Stimulated activated effector memory CD8-positive, alpha-beta T cell treated with anti-CD3 and anti-CD28 coated beads, Interleukin-12 subunit alpha, Interleukin-12 subunit beta, amount 100 ng/mL, for 72 hours (primary cell): ENCODE results near the gene WFDC2.

Source experiments
- ATAC-seq: fragments of 150-1000 bp; cut with Tn5 transposase; 2 replicates; pipeline ENCODE4 v1.10.0; 2021
- DNase-seq, 2 donors: peaks; one replicate each; pipeline ENCODE4 v3.0.0; 2021 to 2022; ENCODE audit warnings: low spot score in 2 of 2
- H3K27ac Mint-ChIP-seq: one replicate; pipeline ENCODE4 v1.8.0; 2022; ENCODE audit warnings: mild to moderate bottlenecking, mixed read lengths
- H3K36me3 Mint-ChIP-seq: one replicate; pipeline ENCODE4 v1.8.0; 2022; ENCODE audit warnings: mild to moderate bottlenecking, mixed read lengths
- H3K4me1 Mint-ChIP-seq: one replicate; pipeline ENCODE4 v1.8.0; 2022; ENCODE audit warnings: mixed read lengths
- H3K4me3 Mint-ChIP-seq: one replicate; pipeline ENCODE4 v1.8.0; 2022; ENCODE audit warnings: mild to moderate bottlenecking, mixed read lengths
- H3K9me3 Mint-ChIP-seq: one replicate; pipeline ENCODE4 v1.8.0; 2022; ENCODE audit warnings: mixed read lengths

The WFDC2 gene

DNA sequence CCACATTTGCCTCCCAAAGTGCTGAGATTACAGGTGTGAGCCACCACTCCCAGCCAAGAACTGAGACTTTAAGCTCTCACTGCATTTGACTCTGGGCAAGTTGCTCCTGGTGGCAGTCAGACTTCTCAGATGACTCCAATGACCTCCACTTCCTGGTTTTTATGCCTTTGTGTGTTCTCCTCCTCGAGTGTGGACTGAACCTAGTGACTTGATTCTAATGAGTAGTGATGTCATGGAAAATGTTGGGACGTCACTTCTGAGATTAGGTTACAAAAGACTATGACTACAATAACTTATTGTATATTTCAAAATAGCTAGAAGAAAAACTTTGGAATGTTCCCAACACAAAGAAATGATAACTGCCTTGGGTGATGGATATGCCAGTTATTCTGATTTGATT is 33.9 kb downstream of the WFDC2 start:
- ATAC-seq (no peak), DNase-seq (no peak)
- H3K27ac Mint-ChIP-seq, result no peak overlapping the region
- H3K4me3 Mint-ChIP-seq, result no peak overlapping the region
- H3K4me1 Mint-ChIP-seq, result no peaks in the 10 kb centered on the region
- no peaks in the 10 kb centered on the region for H3K36me3 Mint-ChIP-seq
- H3K9me3 Mint-ChIP-seq, result no peaks in the 10 kb centered on the region

DNA sequence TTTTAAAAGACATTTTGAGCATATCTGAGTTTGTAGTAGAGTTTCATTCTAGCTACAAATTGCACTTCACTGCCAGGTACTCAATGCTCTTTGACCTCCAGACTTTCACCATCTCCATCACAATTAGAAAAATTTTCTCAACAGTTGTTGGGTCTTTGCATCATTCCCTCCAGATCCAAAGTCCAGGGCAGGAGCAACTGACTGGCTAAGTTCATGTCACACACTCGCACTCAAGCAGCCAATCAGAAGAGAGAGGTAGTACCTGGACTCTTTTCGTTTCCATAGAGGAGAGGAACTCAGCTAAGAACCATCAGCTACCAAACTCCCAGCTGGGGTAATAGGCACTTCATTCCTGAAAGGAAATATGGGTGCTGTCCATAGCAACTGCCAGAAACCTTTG is 36.8 kb downstream of the WFDC2 start:
- Mint-ChIP-seq H3K4me1 (no peaks in the 10 kb centered on the region), H3K27ac (no peak overlapping the region)
- DNase-seq, result no peak

DNA sequence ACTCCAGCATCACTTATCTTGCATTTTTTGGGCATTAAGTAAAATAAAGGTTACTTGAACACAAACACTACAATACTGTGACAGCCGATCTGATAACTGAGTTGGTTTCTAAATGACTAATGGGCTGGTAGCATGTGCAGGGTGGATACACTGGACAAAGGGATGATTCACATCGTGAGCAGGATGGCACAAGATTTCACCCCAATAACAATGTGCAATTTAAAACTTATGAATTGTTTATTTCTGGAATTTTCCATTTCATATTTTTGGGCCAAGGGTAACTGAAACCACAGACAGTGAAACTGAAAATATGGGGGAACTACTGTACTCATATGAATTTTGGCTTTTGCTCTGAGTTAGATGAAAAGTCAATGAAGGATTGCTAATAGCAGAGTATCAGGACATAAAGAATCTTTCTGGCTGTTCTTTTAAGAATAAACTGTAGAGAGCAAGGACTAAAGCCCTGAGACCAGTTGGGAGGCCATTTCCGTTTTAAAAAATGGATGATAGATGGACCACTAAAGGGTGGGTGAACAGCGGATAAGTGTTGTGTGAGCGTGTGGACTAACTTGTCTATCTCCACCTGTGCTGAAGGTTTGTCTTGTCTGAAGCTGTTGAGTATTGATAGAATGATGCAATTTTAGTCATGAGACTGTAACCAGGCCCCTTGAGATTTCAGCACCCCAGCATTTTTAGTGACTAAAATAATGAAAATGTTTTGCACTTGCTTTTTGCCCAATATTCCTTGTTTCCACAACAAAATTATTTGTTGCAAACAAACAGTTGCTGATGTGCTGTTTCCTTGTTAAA is 37.7 kb downstream of the WFDC2 start:
- peak; percentile 63 for ATAC-seq
- DNase-seq, result no peak
- Mint-ChIP-seq H3K36me3 (no peaks in the 10 kb centered on the region), H3K4me3 (no peak overlapping the region), H3K9me3 (no peaks in the 10 kb centered on the region), H3K27ac (no peak overlapping the region), H3K4me1 (no peaks in the 10 kb centered on the region)

More for the DNA sequence above, 36.8 kb downstream of the WFDC2 start:
- ATAC-seq, result no peak
- no peak overlapping the region for H3K4me3 Mint-ChIP-seq
- H3K9me3 Mint-ChIP-seq, result no peaks in the 10 kb centered on the region
- no peaks in the 10 kb centered on the region for H3K36me3 Mint-ChIP-seq

DNA sequence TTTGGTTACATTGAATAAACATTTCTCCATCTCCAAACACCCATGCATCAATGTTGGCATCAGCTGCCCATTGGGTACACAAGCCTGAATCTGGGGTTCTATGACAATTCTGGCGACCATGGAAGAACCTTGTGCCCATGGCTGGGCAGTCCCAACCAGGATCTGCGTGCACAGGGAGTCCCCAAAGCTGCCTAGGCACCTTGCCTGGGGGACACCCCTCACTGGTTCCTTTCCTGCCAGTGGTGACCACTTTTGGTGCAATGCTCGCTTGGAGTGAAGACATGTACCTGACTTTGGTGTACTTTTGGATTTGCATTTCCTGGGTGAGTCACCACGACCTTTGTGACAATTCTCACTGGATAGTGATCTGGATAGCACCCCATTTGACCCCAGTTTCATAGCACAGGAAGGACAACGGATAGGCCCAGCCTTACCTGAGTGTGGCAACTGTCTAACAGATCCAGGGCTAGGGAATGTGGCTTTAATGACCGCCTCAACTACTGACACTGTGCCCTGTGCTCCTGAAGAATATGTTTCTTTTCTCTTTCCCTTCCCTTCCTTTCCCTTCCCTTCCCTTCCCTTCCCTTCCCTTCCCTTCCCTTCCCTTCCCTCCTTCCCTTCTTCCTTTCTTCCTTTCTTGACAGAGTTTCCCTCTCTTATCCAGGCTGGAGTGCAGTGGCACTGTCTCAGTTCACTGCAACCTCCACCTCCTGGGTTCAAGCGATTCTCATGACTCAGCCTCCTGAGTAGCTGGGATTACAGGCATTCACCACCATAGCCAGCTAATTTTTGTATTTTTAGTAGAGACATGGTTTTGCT is 38.7 kb downstream of the WFDC2 start:
- H3K27ac Mint-ChIP-seq, result no peak overlapping the region
- no peaks in the 10 kb centered on the region for H3K4me1 Mint-ChIP-seq
- ATAC-seq (no peak), DNase-seq (no peak)
- no peaks in the 10 kb centered on the region for H3K9me3 Mint-ChIP-seq
- H3K36me3 Mint-ChIP-seq, result no peaks in the 10 kb centered on the region
- no peak overlapping the region for H3K4me3 Mint-ChIP-seq

DNA sequence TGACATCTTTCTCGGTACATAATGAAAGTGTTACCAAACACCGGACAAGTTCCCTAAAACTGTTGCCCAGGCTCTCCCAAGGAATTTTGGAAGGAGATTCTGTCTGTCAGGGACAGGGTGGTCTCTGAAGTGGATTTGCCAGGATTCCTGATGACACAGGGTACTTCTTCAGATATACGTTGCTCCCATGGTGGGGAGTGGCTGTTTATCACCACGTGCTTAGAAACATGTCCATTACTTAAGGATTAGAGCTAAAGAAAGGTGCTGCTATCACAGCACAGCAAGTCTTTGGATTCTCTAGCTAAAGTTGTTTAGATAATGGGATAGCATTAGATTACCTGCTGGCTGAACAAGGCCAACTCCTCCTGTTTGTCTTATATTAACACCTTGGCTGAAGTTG is 39.5 kb downstream of the WFDC2 start:
- DNase-seq (no peak), ATAC-seq (no peak)
- Mint-ChIP-seq H3K27ac (no peak overlapping the region), H3K36me3 (no peaks in the 10 kb centered on the region), H3K4me1 (no peaks in the 10 kb centered on the region), H3K4me3 (no peak overlapping the region), H3K9me3 (no peaks in the 10 kb centered on the region)

DNA sequence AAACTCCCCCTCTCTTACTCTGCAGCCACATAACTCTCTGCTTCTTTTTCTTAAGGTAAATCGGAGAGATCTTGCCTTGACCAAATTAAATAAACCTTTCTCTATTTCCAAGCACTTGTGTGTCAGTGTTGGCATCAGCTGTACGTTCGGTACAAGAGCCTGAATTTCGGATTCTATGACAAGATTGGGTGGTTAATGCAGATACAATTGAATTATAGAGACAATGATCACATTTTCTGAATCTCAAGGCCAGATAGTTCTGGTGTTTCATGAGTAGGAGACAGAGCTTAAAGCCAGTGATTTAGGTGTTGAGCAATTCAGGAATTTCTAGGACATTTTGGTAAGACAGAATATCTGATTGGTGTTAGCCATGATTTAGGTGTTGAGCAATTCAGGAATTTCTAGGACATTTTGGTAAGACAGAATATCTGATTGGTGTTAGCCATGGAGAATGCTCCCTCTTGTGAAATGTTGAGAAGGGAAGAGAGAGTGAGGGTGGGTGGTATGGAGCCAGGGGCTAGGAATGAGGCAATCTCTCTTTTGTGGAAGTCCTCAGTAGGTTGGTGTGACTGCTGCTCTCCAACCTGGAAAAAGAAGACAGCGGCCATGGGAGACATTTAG is 40.8 kb downstream of the WFDC2 start:
- Mint-ChIP-seq H3K4me3 (no peak overlapping the region), H3K27ac (no peak overlapping the region), H3K4me1 (no peaks in the 10 kb centered on the region), H3K36me3 (no peaks in the 10 kb centered on the region), H3K9me3 (no peaks in the 10 kb centered on the region)
- no peak for DNase-seq
- no peak for ATAC-seq

DNA sequence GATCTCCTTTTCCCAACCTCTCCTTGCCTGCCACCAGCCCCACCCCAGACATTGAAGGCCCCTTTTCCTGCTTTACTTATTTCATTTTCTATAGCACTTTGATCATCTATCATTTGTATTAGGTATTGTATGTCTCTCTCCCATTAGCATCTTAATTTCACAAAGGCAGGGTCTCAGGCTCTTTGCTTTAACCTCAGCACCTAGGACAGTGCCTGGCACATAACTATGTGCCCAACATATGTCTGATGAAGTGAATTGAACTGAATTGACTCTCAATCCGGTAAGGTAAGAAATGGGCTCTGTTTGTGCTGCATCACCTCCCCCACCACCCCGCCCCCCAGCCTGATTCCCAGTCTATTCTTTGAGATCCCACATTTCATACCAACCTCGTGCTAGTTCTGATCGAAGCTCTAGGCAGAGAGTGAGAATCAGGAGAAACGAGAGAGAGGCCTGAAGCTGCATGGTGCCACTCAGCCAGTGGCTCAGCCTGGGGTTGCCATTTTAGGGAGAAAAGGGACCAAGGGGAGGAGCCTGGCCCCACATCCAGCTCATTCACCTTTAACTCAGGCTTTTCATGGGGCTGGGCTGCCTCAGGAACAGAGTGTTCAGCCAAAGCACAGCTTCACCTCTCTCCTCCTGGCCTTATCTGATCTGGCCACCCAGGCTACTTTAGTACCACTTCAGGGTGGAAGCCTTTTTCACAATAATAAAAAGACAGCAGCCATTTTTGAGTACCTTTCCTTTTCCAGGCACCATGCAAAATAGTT is 45.8 kb downstream of the WFDC2 start, which contains the start of gene SPINT3:
SPINT3 (minus strand) TSS at position 476 of the 767 bp plus-strand sequence; CDS start at position 462, 14 bp downstream.
- Mint-ChIP-seq H3K4me3 (no peak within 1 kb of the TSS), H3K4me1 (no peaks in the 10 kb centered on the region), H3K9me3 (no peaks in the 10 kb centered on the region)

DNA sequence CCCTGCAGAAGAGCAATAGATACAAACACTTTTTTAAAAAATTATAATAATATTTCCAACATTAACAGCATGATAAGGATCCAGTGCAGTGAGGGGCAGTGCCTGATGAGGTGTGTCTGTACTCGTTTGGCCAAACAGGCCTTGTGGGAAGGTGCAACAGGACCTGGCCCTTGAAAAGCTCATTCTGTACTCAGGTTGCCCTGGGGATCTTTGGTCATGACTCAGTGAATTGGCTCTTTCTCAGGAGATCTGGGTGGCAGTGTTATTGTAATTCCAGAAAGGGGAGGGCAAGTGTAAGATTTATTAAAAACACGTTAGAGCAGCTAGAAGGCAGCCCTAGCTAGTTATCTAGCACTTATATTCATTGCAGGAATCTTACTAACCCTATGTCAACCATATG is 48.7 kb downstream of the WFDC2 start:
- Mint-ChIP-seq H3K9me3 (no peaks in the 10 kb centered on the region), H3K4me3 (no peak overlapping the region), H3K27ac (no peak overlapping the region), H3K4me1 (no peaks in the 10 kb centered on the region), H3K36me3 (no peaks in the 10 kb centered on the region)
- no peak for DNase-seq
- no peak for ATAC-seq

More for the DNA sequence above, 45.8 kb downstream of the WFDC2 start, which contains the start of gene SPINT3:
- DNase-seq (no peak), ATAC-seq (no peak)
- Mint-ChIP-seq H3K27ac (no peak within 1 kb of the TSS), H3K36me3 (no peaks in the 10 kb centered on the region)

DNA sequence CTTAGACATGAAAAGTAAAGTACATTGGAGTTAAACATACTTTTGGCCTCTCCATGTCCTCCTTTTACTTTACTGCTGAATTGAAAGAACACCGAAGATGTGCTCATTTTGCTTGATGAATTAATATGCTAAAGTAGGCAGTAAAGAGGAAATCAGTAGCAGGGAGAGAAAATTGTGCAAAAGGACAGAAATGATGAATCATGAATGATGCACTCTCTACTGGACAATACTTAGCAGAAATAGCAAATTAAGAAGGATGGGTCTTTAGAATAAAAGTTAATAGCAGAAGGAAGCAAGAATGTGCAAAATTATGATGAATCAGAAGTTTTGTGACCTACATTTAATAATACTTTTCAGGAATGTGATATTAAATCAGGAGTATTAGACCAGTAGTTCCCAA is 54.3 kb downstream of the WFDC2 start:
- no peak overlapping the region for H3K4me3 Mint-ChIP-seq
- DNase-seq (no peak), ATAC-seq (no peak)
- H3K9me3 Mint-ChIP-seq, result no peaks in the 10 kb centered on the region
- no peak overlapping the region for H3K27ac Mint-ChIP-seq
- no peaks in the 10 kb centered on the region for H3K4me1 Mint-ChIP-seq
- H3K36me3 Mint-ChIP-seq, result no peaks in the 10 kb centered on the region

DNA sequence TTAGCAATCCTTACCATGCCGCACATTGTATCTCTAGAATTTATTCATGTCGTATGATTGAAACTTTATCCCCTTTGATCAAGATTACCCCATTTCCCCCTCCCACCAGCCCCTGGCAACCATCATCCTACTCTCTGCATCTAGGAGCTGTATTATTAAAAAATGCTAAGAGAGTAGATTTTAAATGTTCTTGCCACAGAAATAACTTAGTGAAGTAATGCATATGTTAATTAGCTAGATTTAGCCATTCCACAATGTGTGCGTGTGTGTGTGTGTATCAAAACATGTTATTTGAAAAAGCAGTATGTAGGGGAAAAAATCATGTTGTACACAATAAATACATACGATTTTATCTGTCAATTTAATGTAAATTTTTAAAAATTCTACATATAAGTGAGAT is 57.7 kb downstream of the WFDC2 start:
- no peaks in the 10 kb centered on the region for H3K36me3 Mint-ChIP-seq
- no peak overlapping the region for H3K4me3 Mint-ChIP-seq
- no peak overlapping the region for H3K27ac Mint-ChIP-seq
- no peak for DNase-seq
- no peaks in the 10 kb centered on the region for H3K4me1 Mint-ChIP-seq
- no peak for ATAC-seq
- H3K9me3 Mint-ChIP-seq, result no peaks in the 10 kb centered on the region
